Activated naive CD4-positive, alpha-beta T cell treated with anti-CD3 and anti-CD28 coated beads, Interleukin-2, amount 50 U/mL, for 72 hours (primary cell): ENCODE results near the gene MORN1. TPM values are rescaled to one million over a fixed set of nuclear protein-coding genes. Genes with fewer than 3 reads are reported as not detected.

ENCODE experiments used
- ATAC-seq, 2 donors: fragments of 150-1000 bp; cut with Tn5 transposase; 2 replicates each; pipeline ENCODE4 v1.10.0; 2021; ENCODE audit warnings: mild to moderate bottlenecking in 2 of 2, moderate library complexity in 2 of 2
- DNase-seq, 2 donors: peaks; one replicate each; pipeline ENCODE4 v3.0.0; 2021 to 2022; ENCODE audit warnings: low spot score in 2 of 2
- H3K27ac Mint-ChIP-seq, 2 donors: one replicate each; pipeline ENCODE4 v1.8.0; 2022; ENCODE audit warnings: mild to moderate bottlenecking in 2 of 2, mixed read lengths in 2 of 2
- H3K36me3 Mint-ChIP-seq, 2 donors: one replicate each; pipeline ENCODE4 v1.8.0; 2022; ENCODE audit warnings: mixed read lengths in 2 of 2
- H3K9me3 Mint-ChIP-seq, 2 donors: one replicate each; pipeline ENCODE4 v1.8.0; 2022; ENCODE audit warnings: mixed read lengths in 2 of 2
- total RNA-seq, 2 donors: library from RNA; stranded (reverse); gene quantifications; one replicate each; pipeline ENCODE4 v1.2.3, GENCODE V29; 2022

The MORN1 gene
- total RNA-seq, 2 donors from 2014 or later, result 2.0 to 5.7 TPM

GRCh38 chr1:2384941-2385481 lies 6.3 kb downstream of the MORN1 start:
- Mint-ChIP-seq H3K9me3 (no peaks in the 10 kb centered on the region), H3K36me3 (no peaks in the 10 kb centered on the region), H3K27ac (no peak overlapping the region)
- ATAC-seq, result no peak
- peak in 1 of 2 donors; percentile 51 for DNase-seq

DNA sequence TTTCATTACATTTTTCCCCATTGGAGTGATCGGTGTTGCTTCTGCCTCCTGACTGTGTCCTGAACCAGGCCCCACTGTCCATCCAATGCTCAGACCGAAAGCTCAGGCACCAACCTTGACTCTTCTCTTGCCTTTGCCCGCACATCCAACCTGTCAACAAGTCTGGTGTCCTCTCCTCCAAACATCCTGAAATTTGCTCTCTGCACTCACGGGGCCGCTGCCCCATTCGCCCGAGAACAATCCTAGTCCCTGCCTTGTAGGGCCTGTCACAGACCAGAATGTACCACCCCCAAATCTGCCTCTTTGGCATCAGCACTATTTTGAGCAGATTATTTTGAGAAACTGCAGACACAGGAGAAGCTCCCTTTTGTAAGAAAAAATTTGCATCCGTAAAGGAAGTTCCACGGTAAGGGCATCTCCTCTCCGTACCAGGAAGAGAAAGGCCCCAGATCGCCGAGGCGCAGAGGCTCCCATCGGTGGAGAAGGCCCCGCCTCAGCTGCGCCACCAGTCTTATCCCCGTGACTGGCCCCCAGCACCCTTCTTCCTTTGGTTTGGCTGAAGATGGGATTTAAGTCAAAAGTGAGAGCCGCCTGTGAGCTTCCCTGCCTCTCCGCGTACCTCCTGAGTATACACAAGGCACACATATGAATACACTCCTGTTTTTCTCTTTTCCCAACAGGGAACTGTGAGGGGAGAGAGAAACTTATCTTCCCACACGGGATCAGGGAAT lies 7.1 kb downstream of the MORN1 start:
- Mint-ChIP-seq H3K9me3 (no peaks in the 10 kb centered on the region), H3K27ac (peak overlapping the region; percentile 19 to 26), H3K36me3 (no peaks in the 10 kb centered on the region)
- ATAC-seq (no peak), DNase-seq (peak in 1 of 2 donors; percentile 39)

GRCh38 chr1:2383576-2383975 lies 7.8 kb downstream of the MORN1 start:
- Mint-ChIP-seq H3K9me3 (no peaks in the 10 kb centered on the region), H3K36me3 (no peaks in the 10 kb centered on the region), H3K27ac (peak overlapping the region in 1 of 2 donors; percentile 19)
- DNase-seq (peak in 1 of 2 donors; percentile 41), ATAC-seq (no peak)

- DNase-seq (peak; percentile 50 to 54), ATAC-seq (peak; percentile 19 to 36)
- Mint-ChIP-seq H3K36me3 (no peaks in the 10 kb centered on the region), H3K27ac (no peak overlapping the region), H3K9me3 (no peaks in the 10 kb centered on the region)
Measured at GRCh38 chr1:2382621-2383361, 8.6 kb downstream of the MORN1 start.

- Mint-ChIP-seq H3K9me3 (no peaks in the 10 kb centered on the region), H3K36me3 (no peaks in the 10 kb centered on the region), H3K27ac (no peak overlapping the region)
- DNase-seq (peak; percentile 77 to 85), ATAC-seq (peak; percentile 98 to 99)
Measured at GRCh38 chr1:2381741-2382620, 9.4 kb downstream of the MORN1 start.

DNA sequence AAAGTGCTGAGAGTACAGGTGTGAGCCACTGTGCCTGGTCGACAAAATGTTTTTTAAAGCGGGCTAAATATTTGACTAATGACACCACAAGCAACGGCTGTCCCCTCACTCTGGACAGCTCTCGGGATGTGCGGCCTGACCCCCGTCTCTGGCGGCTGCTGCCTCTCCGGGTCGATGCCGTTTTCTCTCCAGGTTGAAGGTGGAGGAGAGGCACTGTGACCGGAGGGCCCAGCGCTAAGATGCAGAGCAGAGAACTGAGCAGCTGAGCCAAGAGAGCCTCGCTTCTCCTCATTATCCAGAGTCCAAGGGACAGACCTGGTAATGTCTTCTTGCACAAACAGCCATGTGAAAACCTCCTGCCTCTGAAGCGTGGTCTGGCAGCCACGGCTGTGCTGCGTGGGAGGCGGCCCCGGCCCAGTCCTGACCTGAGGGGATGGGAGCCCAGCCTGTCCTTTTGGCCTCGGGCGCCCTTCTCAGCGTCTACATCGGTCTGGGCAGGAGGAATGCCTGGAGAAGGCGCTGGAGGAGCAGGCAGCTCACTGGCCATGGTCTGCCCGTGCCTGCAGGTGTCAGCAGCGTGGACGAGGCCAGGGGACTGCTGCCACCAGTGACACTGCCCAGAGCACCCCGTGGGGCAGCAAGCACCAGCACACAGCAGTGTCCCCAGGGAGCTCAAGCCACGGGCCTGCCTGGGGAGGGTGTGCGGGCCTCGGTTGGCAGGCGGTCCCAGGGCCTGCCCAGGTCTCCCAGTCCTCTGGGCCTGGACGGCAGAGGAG lies 10.3 kb downstream of the MORN1 start:
- DNase-seq (peak in 1 of 2 donors; percentile 52), ATAC-seq (no peak)
- H3K36me3 Mint-ChIP-seq, result no peaks in the 10 kb centered on the region
- peak overlapping the region in 1 of 2 donors; percentile 60 for H3K27ac Mint-ChIP-seq
- no peaks in the 10 kb centered on the region for H3K9me3 Mint-ChIP-seq

- ATAC-seq, result no peak
- H3K27ac Mint-ChIP-seq, result no peak overlapping the region
- H3K36me3 Mint-ChIP-seq, result no peaks in the 10 kb centered on the region
- peak in 1 of 2 donors; percentile 52 for DNase-seq
- no peaks in the 10 kb centered on the region for H3K9me3 Mint-ChIP-seq
Measured at GRCh38 chr1:2379733-2380404, 11.5 kb downstream of the MORN1 start.

GRCh38 chr1:2378956-2379732 lies 12.2 kb downstream of the MORN1 start:
- H3K36me3 Mint-ChIP-seq, result no peaks in the 10 kb centered on the region
- H3K27ac Mint-ChIP-seq, result peak overlapping the region in 1 of 2 donors; percentile 51
- H3K9me3 Mint-ChIP-seq, result no peaks in the 10 kb centered on the region
- DNase-seq (peak in 1 of 2 donors; percentile 49), ATAC-seq (no peak)

DNA sequence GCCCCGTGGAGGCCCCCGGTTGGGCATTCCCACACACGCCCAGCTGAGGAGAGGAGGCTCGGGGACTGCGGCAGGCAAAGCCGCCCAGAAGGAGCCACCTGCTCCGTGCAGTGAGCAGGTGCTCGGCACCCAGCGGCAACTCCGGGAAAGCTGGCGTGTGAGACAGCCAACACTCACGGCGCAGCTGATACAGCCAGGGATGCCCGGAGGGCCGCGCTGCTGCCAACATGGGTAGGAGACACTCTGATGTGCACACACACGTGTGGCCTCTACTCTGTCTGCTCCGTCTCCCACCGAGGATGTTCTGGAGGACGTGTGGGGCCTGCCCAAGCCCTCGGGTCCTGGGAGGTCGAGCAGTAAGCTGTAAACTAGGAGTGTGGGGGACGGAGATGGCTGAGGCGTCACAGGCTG lies 12.9 kb downstream of the MORN1 start:
- no peak for DNase-seq
- no peaks in the 10 kb centered on the region for H3K36me3 Mint-ChIP-seq
- no peak for ATAC-seq
- H3K27ac Mint-ChIP-seq, result no peak overlapping the region
- no peaks in the 10 kb centered on the region for H3K9me3 Mint-ChIP-seq

- ATAC-seq, result no peak
- Mint-ChIP-seq H3K36me3 (no peaks in the 10 kb centered on the region), H3K9me3 (no peaks in the 10 kb centered on the region), H3K27ac (no peak overlapping the region)
- DNase-seq, result no peak
Measured at GRCh38 chr1:2377751-2378440, 13.5 kb downstream of the MORN1 start.

DNA sequence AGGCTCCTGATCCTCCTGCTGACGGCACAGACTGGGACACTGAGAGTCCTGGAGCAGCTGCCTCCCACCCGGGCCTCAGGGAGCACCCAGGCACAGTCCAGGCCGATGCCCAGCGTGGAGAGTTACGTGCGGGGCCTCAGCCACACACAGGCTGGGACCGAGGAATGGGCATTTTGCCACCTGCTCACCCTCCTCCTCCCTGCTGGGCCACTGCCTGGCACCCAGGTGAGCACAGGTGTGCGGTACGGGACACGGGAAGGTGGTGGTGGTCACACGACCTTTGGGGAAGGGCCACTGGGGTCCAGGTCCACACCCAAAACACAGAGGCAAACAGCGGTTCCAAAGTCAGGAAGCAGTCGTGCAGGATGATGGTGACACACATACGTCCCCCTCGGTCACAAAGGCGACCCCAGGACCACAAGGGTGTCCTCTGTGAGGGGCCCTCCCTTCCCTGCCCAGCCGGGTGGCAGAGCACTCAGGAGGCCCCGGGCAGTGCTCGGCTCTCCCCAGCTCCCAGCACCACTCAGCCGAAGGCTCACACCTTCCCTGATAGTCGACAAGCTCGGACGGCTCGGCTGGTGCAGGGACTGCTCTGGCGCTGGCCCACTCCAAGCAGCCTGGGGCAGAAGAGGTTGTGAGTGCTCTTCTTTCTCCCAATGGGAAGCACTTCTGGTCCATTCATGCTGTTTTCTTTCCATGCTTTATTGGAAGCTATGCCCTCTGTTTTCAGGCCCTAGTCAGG lies 14.3 kb downstream of the MORN1 start:
- Mint-ChIP-seq H3K27ac (no peak overlapping the region), H3K36me3 (no peaks in the 10 kb centered on the region), H3K9me3 (no peaks in the 10 kb centered on the region)
- ATAC-seq, result no peak
- peak in 1 of 2 donors; percentile 18 for DNase-seq

- Mint-ChIP-seq H3K9me3 (no peaks in the 10 kb centered on the region), H3K27ac (no peak overlapping the region)
- no peak for ATAC-seq
Measured at GRCh38 chr1:2376261-2376741, 15.1 kb downstream of the MORN1 start.

DNA sequence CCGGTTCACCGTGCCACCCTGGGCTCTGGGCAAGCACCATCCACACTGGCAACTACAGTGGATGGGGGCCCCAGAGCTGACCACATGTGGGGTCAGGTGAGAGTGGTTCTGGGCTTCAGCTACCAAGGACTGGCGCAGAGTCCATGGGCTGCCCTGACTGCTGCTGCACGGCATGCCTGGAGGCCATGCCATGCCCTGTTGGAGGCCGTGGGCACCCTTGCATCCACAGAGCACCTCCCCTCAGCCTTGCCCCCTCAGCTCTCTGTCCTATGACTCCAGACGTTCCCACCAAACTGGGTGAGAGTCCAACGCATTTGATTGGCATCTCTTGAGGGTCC lies 15.5 kb downstream of the MORN1 start:
- H3K36me3 Mint-ChIP-seq, result no peaks in the 10 kb centered on the region
- DNase-seq (no peak), ATAC-seq (no peak)
- H3K9me3 Mint-ChIP-seq, result no peaks in the 10 kb centered on the region
- H3K27ac Mint-ChIP-seq, result no peak overlapping the region

More at GRCh38 chr1:2376261-2376741, 15.1 kb downstream of the MORN1 start:
- DNase-seq, result peak in 1 of 2 donors; percentile 50
- no peaks in the 10 kb centered on the region for H3K36me3 Mint-ChIP-seq
